Parathyroid adenoma (tissue), 2 donors: ENCODE results near the gene PSMD4.
"Not testable (repeated sequence)": the region's sequence is repeated elsewhere in the genome, so short reads cannot be mapped to it uniquely, and the experiment has no call there.

Experiments used
- H2AFZ ChIP-seq: fragments of 300-600 bp; sonication (generic); one replicate; pipeline ENCODE4 v1.7.0; 2017; ENCODE audit warnings: antibody characterized with exemption, mild to moderate bottlenecking
- H3K27ac ChIP-seq: fragments of 300-600 bp; sonication (generic); one replicate; pipeline ENCODE4 v1.7.0; 2017
- H3K27me3 ChIP-seq: fragments of 300-600 bp; sonication (generic); one replicate; pipeline ENCODE4 v1.7.0; 2017; ENCODE audit warnings: low read length; ENCODE audit not compliant: control insufficient read depth, insufficient read depth
- H3K36me3 ChIP-seq: fragments of 300-600 bp; sonication (generic); one replicate; pipeline ENCODE4 v1.7.0; 2017; ENCODE audit warnings: low read length; ENCODE audit not compliant: control insufficient read depth, insufficient read depth
- H3K4me1 ChIP-seq: fragments of 300-600 bp; sonication (generic); one replicate; pipeline ENCODE4 v1.7.0; 2017; ENCODE audit warnings: control low read depth
- H3K4me2 ChIP-seq: fragments of 300-600 bp; sonication (generic); one replicate; pipeline ENCODE4 v1.7.0; 2017; ENCODE audit warnings: low read length
- H3K4me3 ChIP-seq: fragments of 300-600 bp; sonication (generic); one replicate; pipeline ENCODE4 v1.7.0; 2017; ENCODE audit warnings: low read depth, low read length
- H3K79me2 ChIP-seq: fragments of 300-600 bp; sonication (generic); one replicate; pipeline ENCODE4 v1.7.0; 2017; ENCODE audit warnings: control low read depth
- H3K9ac ChIP-seq: fragments of 300-600 bp; sonication (generic); one replicate; pipeline ENCODE4 v1.7.0; 2017; ENCODE audit warnings: mild to moderate bottlenecking
- H3K9me3 ChIP-seq: fragments of 300-600 bp; sonication (generic); one replicate; pipeline ENCODE4 v1.7.0; 2017; ENCODE audit warnings: low read length; ENCODE audit not compliant: control insufficient read depth
- TF ChIP-seq, protein P1 (sequence below): fragments of 300-600 bp; sonication (generic); IDR thresholded peaks from one replicate; pipeline ENCODE4 v1.7.0; 2017; ENCODE audit warnings: antibody characterized with exemption, mild to moderate bottlenecking
- donor health status: primary hyperparathyroidism.

The PSMD4 gene

GRCh38 chr1:151267760-151268159 lies 13.2 kb downstream of the PSMD4 start:
- no peak overlapping the region for H3K4me2 ChIP-seq
- no peaks in the 10 kb centered on the region for H3K79me2 ChIP-seq
- H3K4me3 ChIP-seq: no peak overlapping the region
- TF ChIP-seq, protein P1, sequence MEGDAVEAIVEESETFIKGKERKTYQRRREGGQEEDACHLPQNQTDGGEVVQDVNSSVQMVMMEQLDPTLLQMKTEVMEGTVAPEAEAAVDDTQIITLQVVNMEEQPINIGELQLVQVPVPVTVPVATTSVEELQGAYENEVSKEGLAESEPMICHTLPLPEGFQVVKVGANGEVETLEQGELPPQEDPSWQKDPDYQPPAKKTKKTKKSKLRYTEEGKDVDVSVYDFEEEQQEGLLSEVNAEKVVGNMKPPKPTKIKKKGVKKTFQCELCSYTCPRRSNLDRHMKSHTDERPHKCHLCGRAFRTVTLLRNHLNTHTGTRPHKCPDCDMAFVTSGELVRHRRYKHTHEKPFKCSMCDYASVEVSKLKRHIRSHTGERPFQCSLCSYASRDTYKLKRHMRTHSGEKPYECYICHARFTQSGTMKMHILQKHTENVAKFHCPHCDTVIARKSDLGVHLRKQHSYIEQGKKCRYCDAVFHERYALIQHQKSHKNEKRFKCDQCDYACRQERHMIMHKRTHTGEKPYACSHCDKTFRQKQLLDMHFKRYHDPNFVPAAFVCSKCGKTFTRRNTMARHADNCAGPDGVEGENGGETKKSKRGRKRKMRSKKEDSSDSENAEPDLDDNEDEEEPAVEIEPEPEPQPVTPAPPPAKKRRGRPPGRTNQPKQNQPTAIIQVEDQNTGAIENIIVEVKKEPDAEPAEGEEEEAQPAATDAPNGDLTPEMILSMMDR: no peak
- H3K9ac ChIP-seq: no peak overlapping the region
- H3K36me3 ChIP-seq: no peaks in the 10 kb centered on the region
- no peaks in the 10 kb centered on the region for H3K9me3 ChIP-seq
- H3K27ac ChIP-seq: no peak overlapping the region
- no peaks in the 10 kb centered on the region for H3K27me3 ChIP-seq
- no peak overlapping the region for H2AFZ ChIP-seq
- no peaks in the 10 kb centered on the region for H3K4me1 ChIP-seq

GRCh38 chr1:151273924-151274466 lies 19.5 kb downstream of the PSMD4 start:
- Histone ChIP-seq H3K27me3 (no peaks in the 10 kb centered on the region), H3K4me1 (no peaks in the 10 kb centered on the region), H3K9me3 (no peaks in the 10 kb centered on the region), H3K9ac (no peak overlapping the region), H3K27ac (no peak overlapping the region), H3K79me2 (no peaks in the 10 kb centered on the region), H3K4me2 (no peak overlapping the region), H3K36me3 (no peaks in the 10 kb centered on the region), H3K4me3 (no peak overlapping the region), H2AFZ (no peak overlapping the region)
- TF ChIP-seq, protein P1: no peak

- H3K79me2 ChIP-seq, H2AFZ ChIP-seq, H3K9ac ChIP-seq, H3K27ac ChIP-seq, H3K27me3 ChIP-seq, H3K4me1 ChIP-seq, H3K9me3 ChIP-seq, H3K36me3 ChIP-seq, H3K4me3 ChIP-seq, H3K4me2 ChIP-seq: not testable (repeated sequence)
Observed at GRCh38 chr1:151275341-151275740, 20.8 kb downstream of the PSMD4 start.

- Histone ChIP-seq H3K4me3 (no peak overlapping the region), H3K27me3 (no peaks in the 10 kb centered on the region), H3K27ac (no peak overlapping the region), H3K4me2 (no peak overlapping the region), H3K9me3 (no peaks in the 10 kb centered on the region), H3K79me2 (no peaks in the 10 kb centered on the region), H3K36me3 (no peaks in the 10 kb centered on the region), H3K9ac (no peak overlapping the region), H2AFZ (no peak overlapping the region), H3K4me1 (no peaks in the 10 kb centered on the region)
- TF ChIP-seq, protein P1: no peak
Observed at GRCh38 chr1:151277249-151277648, 22.7 kb downstream of the PSMD4 start.

- no peaks in the 10 kb centered on the region for H3K9me3 ChIP-seq
- no peaks in the 10 kb centered on the region for H3K27me3 ChIP-seq
- TF ChIP-seq, protein P1: peak; percentile 37
- peaks cover 5% of the 10 kb centered on the region for H3K79me2 ChIP-seq
- no peak overlapping the region for H3K9ac ChIP-seq
- H3K4me1 ChIP-seq: peaks cover 4% of the 10 kb centered on the region
- peak overlapping the region; percentile 100 for H3K4me2 ChIP-seq
- peak overlapping the region; percentile 100 for H3K27ac ChIP-seq
- H3K4me3 ChIP-seq: peak overlapping the region; percentile 100
- H3K36me3 ChIP-seq: no peaks in the 10 kb centered on the region
- peak overlapping the region; percentile 93 for H2AFZ ChIP-seq
Observed at GRCh38 chr1:151281225-151281968, 26.9 kb downstream of the PSMD4 start.
